ENCODE results near the gene MAPK8IP1.

GRCh38 chr11:45853332-45854219, 31.9 kb upstream of the MAPK8IP1 start:
- no peak for TF ChIP-seq CTCF (IDR thresholded peaks at IDR 0.05)
- TF ChIP-seq POLR2A (IDR thresholded peaks at IDR 0.05): no peak
- TF ChIP-seq EP300 (IDR thresholded peaks at IDR 0.05): no peak
- peak; percentile 21 for TF ChIP-seq POLR2AphosphoS5 (IDR thresholded peaks at IDR 0.05)

All from gastroesophageal sphincter (tissue), 3 donors.